GM10847 (cell line): Measurements from ENCODE around the gene MYBPH.

Experiments
- POLR2A ChIP-seq: IDR thresholded peaks from 2 replicates; pipeline ENCODE4 v1.6.1; 2011; ENCODE audit not compliant: insufficient read length; ENCODE audit errors: extremely low read depth

Gene MYBPH

GRCh38 chr1:203186091-203186445 is 10.4 kb upstream of the MYBPH start:
- no peak for TF ChIP-seq POLR2A

GRCh38 chr1:203185585-203185984 is 10.0 kb upstream of the MYBPH start:
- TF ChIP-seq POLR2A: no peak

GRCh38 chr1:203185061-203185461 is 9.4 kb upstream of the MYBPH start:
- TF ChIP-seq POLR2A: no peak

- TF ChIP-seq POLR2A: no peak
These were observed 8.8 kb upstream of the MYBPH start for GRCh38 chr1:203184467-203184866.

- TF ChIP-seq POLR2A: no peak
These were observed 8.2 kb upstream of the MYBPH start for GRCh38 chr1:203183828-203184227.

GRCh38 chr1:203182387-203182953 is 6.8 kb upstream of the MYBPH start:
- TF ChIP-seq POLR2A: no peak

GRCh38 chr1:203181586-203182386 is 6.2 kb upstream of the MYBPH start:
- TF ChIP-seq POLR2A: no peak

GRCh38 chr1:203180611-203181330 is 5.1 kb upstream of the MYBPH start:
- TF ChIP-seq POLR2A: no peak

GRCh38 chr1:203179667-203180005 is 4.0 kb upstream of the MYBPH start:
- no peak for TF ChIP-seq POLR2A

GRCh38 chr1:203178821-203179666 is 3.4 kb upstream of the MYBPH start:
- TF ChIP-seq POLR2A: no peak

GRCh38 chr1:203178083-203178482 is 2.5 kb upstream of the MYBPH start:
- TF ChIP-seq POLR2A: no peak

GRCh38 chr1:203177470-203178039 is 1.9 kb upstream of the MYBPH start:
- no peak for TF ChIP-seq POLR2A

- no peak for TF ChIP-seq POLR2A
These were observed 1.4 kb upstream of the MYBPH start for GRCh38 chr1:203177036-203177405.

- TF ChIP-seq POLR2A: no peak
These were observed 828 bp upstream of the MYBPH start for GRCh38 chr1:203176273-203177035.
